HG02678 (cell line): ENCODE data around the gene KLRC4.
"Not testable (repeated sequence)": the region's sequence is repeated elsewhere in the genome, so short reads cannot be mapped to it uniquely, and the experiment has no call there.

Source experiments
- ATAC-seq: cut with Tn5 transposase; IDR thresholded peaks from one replicate; pipeline ENCODE4 v1.9.1; 2021; ENCODE audit warnings: mild to moderate bottlenecking, moderate library complexity; ENCODE audit not compliant: unreplicated experiment

Gene KLRC4

GRCh38 chr12:10398168-10398567 lies 11.4 kb downstream of the KLRC4 start:
- no peak for ATAC-seq

DNA sequence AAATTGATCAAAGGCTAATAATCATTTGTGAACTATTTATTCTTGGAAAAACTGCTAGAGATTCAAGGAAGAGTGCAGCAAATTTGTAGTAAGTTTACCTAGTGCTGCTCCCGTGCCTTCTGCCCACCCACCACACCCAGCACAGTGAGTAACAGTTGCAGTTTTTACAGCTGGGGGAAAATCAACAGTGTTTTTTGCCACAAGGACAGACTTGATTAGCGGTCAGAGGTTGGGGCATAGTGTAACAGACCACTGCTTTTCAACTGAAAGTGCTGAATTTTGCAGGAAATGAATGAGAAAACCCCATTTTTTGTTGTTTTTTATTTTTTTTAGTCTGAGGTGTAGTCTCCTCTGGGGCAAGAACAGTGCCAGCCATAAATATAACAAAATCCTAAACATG lies 12.3 kb downstream of the KLRC4 start:
- no peak for ATAC-seq

DNA sequence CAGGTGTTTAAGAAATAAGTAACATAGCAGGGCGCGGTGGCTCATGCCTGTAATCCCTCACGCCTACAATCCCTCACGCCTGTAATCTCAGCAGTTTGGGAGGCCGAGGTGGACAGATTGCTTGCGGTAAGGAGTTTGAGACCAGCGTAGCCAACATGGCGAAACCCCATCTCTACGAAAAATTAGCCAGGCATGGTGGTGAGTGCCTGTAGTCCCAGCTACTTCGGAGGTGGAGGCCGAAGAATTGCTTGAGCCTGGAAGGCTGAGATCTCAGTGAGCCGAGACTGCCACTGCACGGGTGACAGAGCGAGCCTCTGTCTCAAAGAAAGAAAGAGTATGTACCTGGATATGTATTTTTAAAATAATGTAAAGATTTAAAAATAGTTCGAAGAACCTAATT lies 13.4 kb downstream of the KLRC4 start:
- ATAC-seq = not testable (repeated sequence)

DNA sequence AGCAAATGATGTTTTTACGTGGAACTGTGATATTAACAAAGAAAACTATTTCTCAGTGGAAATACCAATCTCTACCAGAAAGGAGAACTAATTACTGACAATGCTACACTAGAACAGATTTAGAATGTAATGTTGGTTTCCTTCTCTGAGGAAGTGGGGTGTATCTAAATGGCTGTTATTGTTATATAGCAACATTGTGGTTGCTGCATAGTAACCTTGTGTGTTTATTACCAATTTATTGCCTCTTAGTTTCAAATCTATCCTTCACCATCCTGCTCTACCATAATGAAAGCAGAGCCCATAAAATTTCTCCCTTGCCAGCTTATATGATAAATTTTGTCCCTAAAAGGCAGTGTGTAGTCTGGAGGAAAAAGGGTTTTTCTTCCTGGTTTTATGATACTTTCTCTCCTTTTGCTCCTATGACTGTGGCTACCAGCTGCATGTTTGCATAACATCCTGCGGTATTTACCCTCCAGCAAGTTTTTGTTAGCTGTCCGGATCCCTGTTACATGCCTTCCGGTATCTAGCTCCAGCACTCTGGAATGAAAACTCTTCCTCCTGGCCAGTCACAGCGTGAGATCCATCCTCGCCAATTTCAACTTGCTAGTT lies 14.1 kb downstream of the KLRC4 start:
- peak; percentile 75 for ATAC-seq

DNA sequence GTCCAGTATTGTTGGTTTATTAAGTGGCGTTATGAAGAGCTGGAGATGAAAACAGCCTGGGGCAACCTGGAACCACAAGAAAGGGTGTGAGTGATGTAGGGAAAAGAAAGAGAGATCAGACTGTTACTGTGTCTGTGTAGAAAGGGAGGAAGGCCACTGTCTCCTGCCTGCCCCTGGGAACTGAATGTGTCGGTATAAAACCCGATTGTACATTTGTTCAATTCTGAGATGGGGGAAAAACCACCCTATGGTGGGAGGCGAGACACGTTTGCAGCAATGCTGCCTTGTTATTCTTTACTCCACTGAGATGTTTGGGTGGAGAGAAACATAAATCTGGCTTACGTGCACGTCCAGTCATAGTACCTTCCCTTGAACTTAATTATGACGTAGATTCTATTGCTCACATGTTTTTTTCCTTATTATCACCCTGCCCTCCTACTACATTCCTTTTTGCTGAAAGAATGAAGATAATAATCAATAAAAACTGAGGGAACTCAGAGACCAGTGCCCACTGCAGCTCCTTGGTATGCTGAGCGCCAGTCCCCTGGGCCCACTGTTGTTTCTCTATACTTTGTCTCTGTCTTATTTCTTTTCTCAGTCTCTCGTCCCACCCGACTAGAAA lies 14.9 kb downstream of the KLRC4 start:
- not testable (repeated sequence) for ATAC-seq

- ATAC-seq = no peak
Observed at GRCh38 chr12:10393291-10393690, 16.3 kb downstream of the KLRC4 start.

- ATAC-seq = peak; percentile 74
Observed at GRCh38 chr12:10392394-10392930, 17.1 kb downstream of the KLRC4 start.

GRCh38 chr12:10390991-10391390 lies 18.6 kb downstream of the KLRC4 start:
- ATAC-seq = not testable (repeated sequence)

GRCh38 chr12:10389904-10390303 lies 19.7 kb downstream of the KLRC4 start, which contains the start of gene KLRK1:
KLRK1 (minus strand) TSS chr12:10390041; CDS start chr12:10388810, 1,231 bp downstream.
- ATAC-seq = no peak

DNA sequence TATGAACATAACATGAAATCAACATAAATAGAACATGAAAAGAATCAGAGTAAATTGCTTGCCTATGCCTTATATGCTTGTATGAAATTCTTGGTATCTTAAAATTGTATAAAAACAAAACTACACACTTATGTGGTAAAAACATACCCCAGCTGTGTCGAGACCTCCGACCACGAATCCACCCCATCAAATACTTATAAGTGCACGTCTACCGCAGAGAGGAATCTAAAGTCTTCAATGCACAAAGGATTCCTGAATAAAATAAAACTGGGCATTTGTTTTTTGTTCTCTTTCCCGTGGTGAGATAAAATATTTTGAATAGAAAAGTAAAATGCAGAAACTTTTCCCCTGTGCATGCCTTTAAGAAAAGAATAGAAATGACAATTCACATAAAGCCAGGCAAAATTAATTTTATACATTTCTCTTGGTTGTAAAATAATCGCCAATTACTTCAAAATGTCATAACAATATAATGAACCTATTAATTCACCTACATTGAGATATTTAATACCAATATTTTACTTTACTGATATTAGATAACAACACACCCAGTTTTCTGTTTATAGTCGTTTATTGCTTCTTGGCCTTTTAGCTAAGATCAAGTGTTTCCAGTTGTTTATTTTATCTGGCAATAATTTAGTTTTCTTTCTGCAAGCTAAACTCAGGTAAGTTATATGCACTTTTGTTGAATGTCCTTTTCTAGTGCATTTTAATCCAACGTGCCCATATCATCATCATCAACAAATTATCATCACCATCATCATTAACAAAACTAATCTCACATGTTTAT lies 20.7 kb downstream of the KLRC4 start:
- ATAC-seq = no peak

DNA sequence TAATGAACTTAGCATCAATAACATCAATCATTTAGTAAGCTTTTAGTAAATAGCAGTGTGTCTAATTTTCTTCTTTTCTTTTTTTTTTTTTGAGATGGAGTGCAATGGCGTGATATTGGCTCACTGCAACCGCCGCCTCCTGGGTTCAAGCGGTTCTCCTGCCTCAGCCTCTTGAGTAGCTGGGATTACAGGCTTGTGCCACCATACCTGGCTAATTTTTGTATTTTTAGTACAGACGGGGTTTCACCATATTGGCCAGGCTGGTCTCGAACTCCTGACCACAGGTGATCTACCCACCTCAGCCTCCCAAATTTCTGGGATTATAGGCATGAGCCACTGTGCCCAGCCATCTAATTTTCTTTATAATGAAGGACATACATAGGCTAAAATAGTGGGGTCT lies 22.1 kb downstream of the KLRC4 start:
- ATAC-seq = not testable (repeated sequence)

DNA sequence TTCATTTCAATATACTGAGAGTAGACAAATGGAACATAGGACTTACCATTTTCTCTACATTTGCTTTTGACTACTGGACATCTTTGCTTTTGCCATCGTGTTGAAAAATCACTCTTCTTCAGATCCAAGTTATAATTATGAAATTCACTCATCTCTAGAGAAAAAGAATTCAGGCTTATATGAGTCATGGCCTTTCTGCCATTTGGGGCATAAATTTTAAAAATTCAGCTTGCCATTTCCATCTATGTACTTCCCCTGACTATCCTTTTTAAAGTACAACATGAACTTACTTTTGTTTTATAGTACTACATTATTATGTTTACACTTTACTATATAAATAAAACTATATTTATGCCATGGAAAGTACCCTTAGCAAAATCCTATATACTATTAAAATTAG lies 22.7 kb downstream of the KLRC4 start:
- no peak for ATAC-seq

DNA sequence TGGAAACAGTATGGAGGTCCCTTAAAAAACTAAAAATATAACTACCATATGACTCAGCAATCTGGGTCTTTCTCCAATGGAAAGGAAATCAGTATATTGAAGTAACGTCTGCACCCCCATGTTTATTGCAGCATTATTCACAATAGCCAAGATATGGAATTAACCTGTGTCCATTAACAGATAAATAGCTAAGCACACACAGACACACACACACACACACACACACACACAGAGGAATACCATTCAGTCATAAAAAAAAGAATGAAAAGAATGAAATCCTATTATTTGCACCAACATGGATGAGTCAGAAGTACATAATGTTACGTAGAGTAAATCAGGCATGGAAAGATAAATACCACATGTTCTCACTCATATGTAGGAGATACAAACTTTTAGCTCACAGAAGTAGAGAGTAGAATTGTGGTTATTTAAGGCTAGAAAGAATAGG lies 24.4 kb downstream of the KLRC4 start:
- ATAC-seq = no peak

DNA sequence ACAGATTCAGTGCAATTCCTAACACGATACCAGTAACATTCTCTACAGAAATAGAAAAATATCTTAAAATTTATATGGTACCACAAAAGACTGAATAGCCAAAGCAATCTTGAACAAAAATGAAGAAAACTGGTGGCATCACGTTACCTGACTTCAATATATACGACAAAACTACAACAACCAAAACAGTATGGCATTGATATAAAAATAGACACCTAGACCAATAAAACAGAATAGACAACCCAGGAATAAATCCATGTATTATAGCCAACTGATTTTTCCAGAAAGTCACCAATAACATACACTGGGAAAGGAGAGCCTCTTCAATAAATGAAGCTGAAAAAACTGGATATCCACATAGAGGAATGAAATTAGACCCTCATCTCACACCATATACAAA lies 25.4 kb downstream of the KLRC4 start:
- no peak for ATAC-seq

DNA sequence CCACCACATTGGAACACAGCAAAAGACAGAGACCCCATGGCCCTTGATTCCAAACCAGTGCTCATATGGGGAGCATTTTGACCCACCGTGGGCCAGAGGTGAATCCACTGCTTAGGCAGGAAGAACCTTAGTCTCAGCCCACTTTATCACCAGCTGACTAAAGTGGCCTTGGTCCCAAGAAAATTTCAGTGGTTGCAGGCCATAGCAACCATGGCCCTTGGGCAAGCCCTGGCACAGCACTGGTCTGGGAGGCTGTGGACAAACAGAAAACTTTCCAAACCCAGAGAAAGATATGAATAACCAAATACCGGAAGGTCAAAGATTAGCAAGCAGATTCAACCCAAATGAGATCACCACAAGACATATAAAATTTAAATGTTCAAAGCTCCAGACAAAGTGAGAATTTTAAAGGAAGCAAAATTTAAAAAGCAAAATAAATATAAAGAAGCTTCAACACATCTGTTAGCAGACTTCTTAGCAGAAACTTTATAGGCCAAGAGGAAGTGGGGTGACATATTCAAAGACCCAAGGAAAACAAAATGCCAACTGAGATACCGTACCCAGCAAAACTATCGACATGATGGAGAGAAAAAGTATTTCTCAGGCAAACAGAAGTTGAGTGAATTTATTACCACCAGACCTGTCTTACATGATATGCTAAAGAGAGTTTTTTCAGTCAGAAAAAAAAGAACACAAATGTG lies 27.5 kb downstream of the KLRC4 start:
- no peak for ATAC-seq

GRCh38 chr12:10378737-10379136 lies 30.8 kb downstream of the KLRC4 start:
- not testable (repeated sequence) for ATAC-seq

- ATAC-seq = no peak
Observed at GRCh38 chr12:10374624-10375018, 34.9 kb downstream of the KLRC4 start.

DNA sequence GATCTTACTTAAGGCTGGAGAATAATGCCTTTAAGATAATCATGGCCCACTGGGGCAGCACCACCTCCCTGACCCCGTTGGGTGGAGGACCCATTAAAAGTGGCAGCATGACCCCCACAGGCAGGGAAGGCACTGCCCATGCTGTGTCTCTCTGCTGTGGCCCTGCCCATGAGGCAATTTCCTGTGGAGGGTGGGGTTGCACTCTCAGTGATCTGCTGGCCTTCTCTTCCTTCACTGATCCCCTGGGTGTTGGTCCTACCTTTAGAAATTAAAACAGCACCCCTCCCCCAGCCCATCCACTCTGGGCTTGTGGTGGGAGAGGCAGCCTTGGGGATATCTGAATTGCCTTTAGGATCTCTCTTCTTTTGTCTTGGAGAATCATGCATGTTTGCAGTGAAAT lies 37.0 kb downstream of the KLRC4 start:
- no peak for ATAC-seq

- ATAC-seq = not testable (repeated sequence)
Observed at GRCh38 chr12:10371893-10372535, 37.5 kb downstream of the KLRC4 start.

- no peak for ATAC-seq
Observed at GRCh38 chr12:10369557-10370415, 39.8 kb downstream of the KLRC4 start.
